ENCODE data around the gene ZNF747. TPM values are rescaled to one million over a fixed set of nuclear protein-coding genes. Genes with fewer than 3 reads are reported as not detected.
A peak's percentile ranks its signal among the peaks of the same experiment; 100 is the strongest.

ZNF747 gene
- total and polyA plus RNA-seq, 10 of the 15 experiments (the other 5 are each of a cell fraction or from before 2014, with no cell fraction given), result 1.0 to 13.0 (median 7.2) TPM

DNA sequence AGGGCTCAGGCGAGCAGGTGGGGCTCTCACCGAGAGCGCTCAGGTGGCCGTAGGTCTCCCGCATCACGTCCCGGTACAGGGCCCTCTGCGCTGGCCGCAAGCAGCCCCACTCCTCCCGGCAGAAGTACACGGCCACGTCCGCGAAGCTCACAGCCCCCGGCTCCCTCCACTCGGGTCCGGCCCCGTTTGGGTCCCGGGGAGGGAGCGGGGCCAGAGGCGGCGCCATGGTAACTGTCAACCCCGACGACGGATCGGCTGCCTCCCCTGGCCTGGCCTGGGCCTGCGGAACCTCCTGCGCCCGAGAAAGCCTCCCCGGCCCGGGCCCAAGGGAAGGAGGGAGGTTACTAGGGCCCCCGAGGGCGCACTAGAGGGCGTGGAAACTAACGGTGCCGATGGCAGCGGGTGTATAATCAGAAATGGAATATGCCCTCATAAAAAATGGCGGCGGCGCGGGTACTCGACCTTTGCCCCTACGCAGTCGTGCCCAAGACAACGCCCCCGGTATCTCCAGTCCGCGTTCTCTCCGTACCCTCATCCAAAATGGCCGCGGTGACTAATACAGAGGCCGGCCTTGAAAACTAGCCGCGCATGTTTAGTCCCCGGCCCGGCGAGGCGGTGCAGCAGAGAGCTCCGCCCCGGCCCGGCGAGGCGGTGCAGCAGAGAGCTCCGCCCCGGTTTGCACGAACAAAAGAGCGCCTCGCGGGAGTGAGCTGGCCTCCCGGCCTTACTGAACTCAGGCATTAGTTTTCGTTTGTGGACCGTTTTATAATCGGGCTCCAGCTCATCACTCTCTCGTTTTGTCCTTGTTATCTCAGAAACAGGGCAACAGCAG lies 23.5 kb upstream of the ZNF747 start, which contains the start of gene ZNF764 (continued):
- TF ChIP-seq PAX5 (IDR thresholded peaks at IDR 0.05; ENCODE audit: borderline replicate concordance, low read depth, low read length), result no peak
- 0 out of 2 replicates have a peak, but pooled peaks have one; percentile 30 for TF ChIP-seq NRF1 (conservative IDR thresholded peaks at IDR 0.05; ENCODE audit: low read depth, low read length)
- no peak for TF ChIP-seq CEBPB (IDR thresholded peaks at IDR 0.05; ENCODE audit: borderline replicate concordance in 1 of 2, low read depth in 2 of 2, low read length in 2 of 2)
- TF ChIP-seq, protein P1, sequence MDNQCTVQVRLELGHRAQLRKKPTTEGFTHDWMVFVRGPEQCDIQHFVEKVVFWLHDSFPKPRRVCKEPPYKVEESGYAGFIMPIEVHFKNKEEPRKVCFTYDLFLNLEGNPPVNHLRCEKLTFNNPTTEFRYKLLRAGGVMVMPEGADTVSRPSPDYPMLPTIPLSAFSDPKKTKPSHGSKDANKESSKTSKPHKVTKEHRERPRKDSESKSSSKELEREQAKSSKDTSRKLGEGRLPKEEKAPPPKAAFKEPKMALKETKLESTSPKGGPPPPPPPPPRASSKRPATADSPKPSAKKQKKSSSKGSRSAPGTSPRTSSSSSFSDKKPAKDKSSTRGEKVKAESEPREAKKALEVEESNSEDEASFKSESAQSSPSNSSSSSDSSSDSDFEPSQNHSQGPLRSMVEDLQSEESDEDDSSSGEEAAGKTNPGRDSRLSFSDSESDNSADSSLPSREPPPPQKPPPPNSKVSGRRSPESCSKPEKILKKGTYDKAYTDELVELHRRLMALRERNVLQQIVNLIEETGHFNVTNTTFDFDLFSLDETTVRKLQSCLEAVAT (IDR thresholded peaks at IDR 0.05), result peak; percentile 59; the same call in 1 of the 2 replicates
- TF ChIP-seq, protein P2, sequence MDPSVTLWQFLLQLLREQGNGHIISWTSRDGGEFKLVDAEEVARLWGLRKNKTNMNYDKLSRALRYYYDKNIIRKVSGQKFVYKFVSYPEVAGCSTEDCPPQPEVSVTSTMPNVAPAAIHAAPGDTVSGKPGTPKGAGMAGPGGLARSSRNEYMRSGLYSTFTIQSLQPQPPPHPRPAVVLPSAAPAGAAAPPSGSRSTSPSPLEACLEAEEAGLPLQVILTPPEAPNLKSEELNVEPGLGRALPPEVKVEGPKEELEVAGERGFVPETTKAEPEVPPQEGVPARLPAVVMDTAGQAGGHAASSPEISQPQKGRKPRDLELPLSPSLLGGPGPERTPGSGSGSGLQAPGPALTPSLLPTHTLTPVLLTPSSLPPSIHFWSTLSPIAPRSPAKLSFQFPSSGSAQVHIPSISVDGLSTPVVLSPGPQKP (IDR thresholded peaks at IDR 0.05; ENCODE audit: low read depth, low read length), result 0 out of 2 replicates have a peak, but pooled peaks have one; percentile 47
- TF ChIP-seq, protein P3, sequence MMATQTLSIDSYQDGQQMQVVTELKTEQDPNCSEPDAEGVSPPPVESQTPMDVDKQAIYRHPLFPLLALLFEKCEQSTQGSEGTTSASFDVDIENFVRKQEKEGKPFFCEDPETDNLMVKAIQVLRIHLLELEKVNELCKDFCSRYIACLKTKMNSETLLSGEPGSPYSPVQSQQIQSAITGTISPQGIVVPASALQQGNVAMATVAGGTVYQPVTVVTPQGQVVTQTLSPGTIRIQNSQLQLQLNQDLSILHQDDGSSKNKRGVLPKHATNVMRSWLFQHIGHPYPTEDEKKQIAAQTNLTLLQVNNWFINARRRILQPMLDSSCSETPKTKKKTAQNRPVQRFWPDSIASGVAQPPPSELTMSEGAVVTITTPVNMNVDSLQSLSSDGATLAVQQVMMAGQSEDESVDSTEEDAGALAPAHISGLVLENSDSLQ (IDR thresholded peaks at IDR 0.05), result no peak; the same call in none of the 2 replicates
- peak; percentile 67; the same call in 1 of the 2 replicates for TF ChIP-seq NBN (IDR thresholded peaks at IDR 0.05)
- TF ChIP-seq FOXK2 (IDR thresholded peaks at IDR 0.05), result no peak
- TF ChIP-seq SREBF1 (IDR thresholded peaks at IDR 0.05; ENCODE audit: low read length), result peak; percentile 79
- no peak for TF ChIP-seq RBBP5 (conservative IDR thresholded peaks at IDR 0.05)
- TF ChIP-seq MXI1 (IDR thresholded peaks at IDR 0.05; ENCODE audit: low read depth, low read length), result peak; percentile 80; the same call in 1 of the 2 replicates
- TF ChIP-seq, protein P4, sequence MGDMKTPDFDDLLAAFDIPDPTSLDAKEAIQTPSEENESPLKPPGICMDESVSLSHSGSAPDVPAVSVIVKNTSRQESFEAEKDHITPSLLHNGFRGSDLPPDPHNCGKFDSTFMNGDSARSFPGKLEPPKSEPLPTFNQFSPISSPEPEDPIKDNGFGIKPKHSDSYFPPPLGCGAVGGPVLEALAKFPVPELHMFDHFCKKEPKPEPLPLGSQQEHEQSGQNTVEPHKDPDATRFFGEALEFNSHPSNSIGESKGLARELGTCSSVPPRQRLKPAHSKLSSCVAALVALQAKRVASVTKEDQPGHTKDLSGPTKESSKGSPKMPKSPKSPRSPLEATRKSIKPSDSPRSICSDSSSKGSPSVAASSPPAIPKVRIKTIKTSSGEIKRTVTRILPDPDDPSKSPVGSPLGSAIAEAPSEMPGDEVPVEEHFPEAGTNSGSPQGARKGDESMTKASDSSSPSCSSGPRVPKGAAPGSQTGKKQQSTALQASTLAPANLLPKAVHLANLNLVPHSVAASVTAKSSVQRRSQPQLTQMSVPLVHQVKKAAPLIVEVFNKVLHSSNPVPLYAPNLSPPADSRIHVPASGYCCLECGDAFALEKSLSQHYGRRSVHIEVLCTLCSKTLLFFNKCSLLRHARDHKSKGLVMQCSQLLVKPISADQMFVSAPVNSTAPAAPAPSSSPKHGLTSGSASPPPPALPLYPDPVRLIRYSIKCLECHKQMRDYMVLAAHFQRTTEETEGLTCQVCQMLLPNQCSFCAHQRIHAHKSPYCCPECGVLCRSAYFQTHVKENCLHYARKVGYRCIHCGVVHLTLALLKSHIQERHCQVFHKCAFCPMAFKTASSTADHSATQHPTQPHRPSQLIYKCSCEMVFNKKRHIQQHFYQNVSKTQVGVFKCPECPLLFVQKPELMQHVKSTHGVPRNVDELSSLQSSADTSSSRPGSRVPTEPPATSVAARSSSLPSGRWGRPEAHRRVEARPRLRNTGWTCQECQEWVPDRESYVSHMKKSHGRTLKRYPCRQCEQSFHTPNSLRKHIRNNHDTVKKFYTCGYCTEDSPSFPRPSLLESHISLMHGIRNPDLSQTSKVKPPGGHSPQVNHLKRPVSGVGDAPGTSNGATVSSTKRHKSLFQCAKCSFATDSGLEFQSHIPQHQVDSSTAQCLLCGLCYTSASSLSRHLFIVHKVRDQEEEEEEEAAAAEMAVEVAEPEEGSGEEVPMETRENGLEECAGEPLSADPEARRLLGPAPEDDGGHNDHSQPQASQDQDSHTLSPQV (IDR thresholded peaks at IDR 0.05), result no peak
- 0 out of 2 replicates have a peak, but pooled peaks have one; percentile 9 for TF ChIP-seq BACH1 (IDR thresholded peaks at IDR 0.05; ENCODE audit: borderline replicate concordance)
- TF ChIP-seq BMI1 (IDR thresholded peaks at IDR 0.05; ENCODE audit: borderline replicate concordance), result no peak
- peak; percentile 51; the same call in 1 of the 2 replicates for TF ChIP-seq POLR2AphosphoS2 (IDR thresholded peaks at IDR 0.05; ENCODE audit: low read depth, low read length)
- TF ChIP-seq SMAD5 (IDR thresholded peaks at IDR 0.05; ENCODE audit: low read depth), result no peak; the same call in 1 of the 2 replicates
- peak; percentile 73 for TF ChIP-seq CHD2 (IDR thresholded peaks at IDR 0.05; ENCODE audit: borderline replicate concordance, low read depth, low read length)
- peak; percentile 80 for TF ChIP-seq TAF1 (IDR thresholded peaks at IDR 0.05; ENCODE audit: borderline replicate concordance, low read depth, low read length)
- TF ChIP-seq CHD1 (IDR thresholded peaks at IDR 0.05; ENCODE audit: low read depth, low read length), result no peak
- TF ChIP-seq RELA (IDR thresholded peaks at IDR 0.05; ENCODE audit: borderline replicate concordance, partially characterized antibody), result no peak
- TF ChIP-seq, protein P5, sequence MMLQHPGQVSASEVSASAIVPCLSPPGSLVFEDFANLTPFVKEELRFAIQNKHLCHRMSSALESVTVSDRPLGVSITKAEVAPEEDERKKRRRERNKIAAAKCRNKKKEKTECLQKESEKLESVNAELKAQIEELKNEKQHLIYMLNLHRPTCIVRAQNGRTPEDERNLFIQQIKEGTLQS (IDR thresholded peaks at IDR 0.05; ENCODE audit: borderline replicate concordance, extremely low read depth, low read depth, low read length), result no peak
- TF ChIP-seq SMC3 (IDR thresholded peaks at IDR 0.05; ENCODE audit: borderline replicate concordance, low read length), result no peak; the same call in 1 of the 2 replicates
